GM21360 (cell line): Measurements from ENCODE around the gene DNAH2.

Source experiments
- ATAC-seq: cut with Tn5 transposase; IDR thresholded peaks from one replicate; pipeline ENCODE4 v1.9.1; 2021; ENCODE audit warnings: mild to moderate bottlenecking, moderate library complexity; ENCODE audit not compliant: unreplicated experiment

Gene DNAH2

DNA sequence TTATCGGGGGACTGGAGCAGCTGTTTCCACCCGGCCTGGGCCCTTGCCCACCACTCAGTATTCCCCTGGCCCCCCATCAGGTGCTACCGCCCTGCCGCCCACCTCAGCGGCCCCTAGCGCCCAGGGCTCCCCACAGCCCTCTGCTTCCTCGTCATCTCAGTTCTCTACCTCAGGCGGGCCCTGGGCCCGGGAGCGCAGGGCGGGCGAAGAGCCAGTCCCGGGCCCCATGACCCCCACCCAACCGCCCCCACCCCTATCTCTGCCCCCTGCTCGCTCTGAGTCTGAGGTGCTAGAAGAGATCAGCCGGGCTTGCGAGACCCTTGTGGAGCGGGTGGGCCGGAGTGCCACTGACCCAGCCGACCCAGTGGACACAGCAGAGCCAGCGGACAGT, 131.2 kb downstream of the DNAH2 start:
- ATAC-seq = no peak

DNA sequence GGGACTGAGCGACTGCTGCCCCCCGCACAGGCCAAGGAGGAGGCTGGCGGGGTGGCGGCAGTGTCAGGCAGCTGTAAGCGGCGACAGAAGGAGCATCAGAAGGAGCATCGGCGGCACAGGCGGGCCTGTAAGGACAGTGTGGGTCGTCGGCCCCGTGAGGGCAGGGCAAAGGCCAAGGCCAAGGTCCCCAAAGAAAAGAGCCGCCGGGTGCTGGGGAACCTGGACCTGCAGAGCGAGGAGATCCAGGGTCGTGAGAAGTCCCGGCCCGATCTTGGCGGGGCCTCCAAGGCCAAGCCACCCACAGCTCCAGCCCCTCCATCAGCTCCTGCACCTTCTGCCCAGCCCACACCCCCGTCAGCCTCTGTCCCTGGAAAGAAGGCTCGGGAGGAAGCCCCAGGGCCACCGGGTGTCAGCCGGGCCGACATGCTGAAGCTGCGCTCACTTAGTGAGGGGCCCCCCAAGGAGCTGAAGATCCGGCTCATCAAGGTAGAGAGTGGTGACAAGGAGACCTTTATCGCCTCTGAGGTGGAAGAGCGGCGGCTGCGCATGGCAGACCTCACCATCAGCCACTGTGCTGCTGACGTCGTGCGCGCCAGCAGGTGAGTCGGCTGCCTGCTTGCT, 131.7 kb downstream of the DNAH2 start:
- no peak for ATAC-seq

- ATAC-seq = no peak
Observed at GRCh38 chr17:7849751-7850504, 132.4 kb downstream of the DNAH2 start.

- no peak for ATAC-seq
Observed at GRCh38 chr17:7850701-7851437, 133.3 kb downstream of the DNAH2 start.

- ATAC-seq = peak; percentile 54
Observed at GRCh38 chr17:7851438-7852261, 134.1 kb downstream of the DNAH2 start.

DNA sequence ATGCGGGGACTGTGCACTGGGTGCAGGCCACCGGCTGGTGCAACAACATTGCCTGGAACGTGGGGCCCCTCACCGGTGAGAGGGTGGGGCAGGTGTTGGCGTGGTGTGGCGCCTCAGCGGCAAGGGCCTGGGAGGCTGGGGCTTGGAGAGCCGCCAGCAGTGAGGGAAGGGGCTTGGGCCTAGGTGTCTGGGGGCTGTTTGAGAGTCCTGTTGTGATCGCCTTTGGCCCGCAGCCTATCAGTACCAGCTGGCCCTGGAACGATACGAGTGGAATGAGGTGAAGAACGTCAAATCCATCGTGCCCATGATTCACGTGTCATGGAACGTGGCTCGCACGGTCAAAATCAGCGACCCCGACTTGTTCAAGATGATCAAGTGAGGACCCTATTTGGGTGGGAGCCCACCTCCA, 134.7 kb downstream of the DNAH2 start:
- ATAC-seq = no peak

DNA sequence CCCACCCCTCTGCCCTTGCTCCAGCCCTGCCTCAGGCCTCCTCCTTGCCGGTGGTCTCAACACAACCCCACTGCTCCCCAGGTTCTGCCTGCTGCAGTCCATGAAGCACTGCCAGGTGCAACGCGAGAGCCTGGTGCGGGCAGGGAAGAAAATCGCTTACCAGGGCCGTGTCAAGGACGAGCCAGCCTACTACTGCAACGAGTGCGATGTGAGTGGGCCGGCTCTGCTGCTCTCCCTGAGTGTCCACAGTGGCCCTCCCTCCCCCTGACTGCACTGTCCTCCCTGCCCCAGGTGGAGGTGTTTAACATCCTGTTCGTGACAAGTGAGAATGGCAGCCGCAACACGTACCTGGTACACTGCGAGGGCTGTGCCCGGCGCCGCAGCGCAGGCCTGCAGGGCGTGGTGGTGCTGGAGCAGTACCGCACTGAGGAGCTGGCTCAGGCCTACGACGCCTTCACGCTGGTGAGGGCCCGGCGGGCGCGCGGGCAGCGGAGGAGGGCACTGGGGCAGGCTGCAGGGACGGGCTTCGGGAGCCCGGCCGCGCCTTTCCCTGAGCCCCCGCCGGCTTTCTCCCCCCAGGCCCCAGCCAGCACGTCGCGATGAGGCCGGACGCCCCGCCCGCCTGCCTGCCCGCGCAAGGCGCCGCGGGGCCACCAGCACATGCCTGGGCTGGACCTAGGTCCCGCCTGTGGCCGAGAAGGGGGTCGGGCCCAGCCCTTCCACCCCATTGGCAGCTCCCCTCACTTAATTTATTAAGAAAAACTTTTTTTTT, 135.6 kb downstream of the DNAH2 start:
- no peak for ATAC-seq

- no peak for ATAC-seq
Observed at GRCh38 chr17:7853691-7854038, 136.1 kb downstream of the DNAH2 start.

DNA sequence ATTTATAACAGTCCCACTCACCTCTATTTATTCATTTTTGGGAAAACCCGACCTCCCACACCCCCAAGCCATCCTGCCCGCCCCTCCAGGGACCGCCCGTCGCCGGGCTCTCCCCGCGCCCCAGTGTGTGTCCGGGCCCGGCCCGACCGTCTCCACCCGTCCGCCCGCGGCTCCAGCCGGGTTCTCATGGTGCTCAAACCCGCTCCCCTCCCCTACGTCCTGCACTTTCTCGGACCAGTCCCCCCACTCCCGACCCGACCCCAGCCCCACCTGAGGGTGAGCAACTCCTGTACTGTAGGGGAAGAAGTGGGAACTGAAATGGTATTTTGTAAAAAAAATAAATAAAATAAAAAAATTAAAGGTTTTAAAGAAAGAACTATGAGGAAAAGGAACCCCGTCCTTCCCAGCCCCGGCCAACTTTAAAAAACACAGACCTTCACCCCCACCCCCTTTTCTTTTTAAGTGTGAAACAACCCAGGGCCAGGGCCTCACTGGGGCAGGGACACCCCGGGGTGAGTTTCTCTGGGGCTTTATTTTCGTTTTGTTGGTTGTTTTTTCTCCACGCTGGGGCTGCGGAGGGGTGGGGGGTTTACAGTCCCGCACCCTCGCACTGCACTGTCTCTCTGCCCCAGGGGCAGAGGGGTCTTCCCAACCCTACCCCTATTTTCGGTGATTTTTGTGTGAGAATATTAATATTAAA, 136.7 kb downstream of the DNAH2 start:
- no peak for ATAC-seq

- no peak for ATAC-seq
Observed at GRCh38 chr17:7854851-7855659, 137.5 kb downstream of the DNAH2 start, which contains the start of gene TMEM88. Gene TMEM88, plus strand, starts transcription at chr17:7855066. Its CDS starts 9 bp downstream, at chr17:7855075.

GRCh38 chr17:7855660-7856010, 138.1 kb downstream of the DNAH2 start:
- ATAC-seq = no peak

GRCh38 chr17:7856011-7856810, 138.7 kb downstream of the DNAH2 start:
- ATAC-seq = no peak

- peak; percentile 64 for ATAC-seq
Observed at GRCh38 chr17:7856811-7857712, 139.5 kb downstream of the DNAH2 start, which contains the start of gene NAA38. Gene NAA38, minus strand, starts transcription at chr17:7857559. Its CDS starts 96 bp downstream, at chr17:7857463.

DNA sequence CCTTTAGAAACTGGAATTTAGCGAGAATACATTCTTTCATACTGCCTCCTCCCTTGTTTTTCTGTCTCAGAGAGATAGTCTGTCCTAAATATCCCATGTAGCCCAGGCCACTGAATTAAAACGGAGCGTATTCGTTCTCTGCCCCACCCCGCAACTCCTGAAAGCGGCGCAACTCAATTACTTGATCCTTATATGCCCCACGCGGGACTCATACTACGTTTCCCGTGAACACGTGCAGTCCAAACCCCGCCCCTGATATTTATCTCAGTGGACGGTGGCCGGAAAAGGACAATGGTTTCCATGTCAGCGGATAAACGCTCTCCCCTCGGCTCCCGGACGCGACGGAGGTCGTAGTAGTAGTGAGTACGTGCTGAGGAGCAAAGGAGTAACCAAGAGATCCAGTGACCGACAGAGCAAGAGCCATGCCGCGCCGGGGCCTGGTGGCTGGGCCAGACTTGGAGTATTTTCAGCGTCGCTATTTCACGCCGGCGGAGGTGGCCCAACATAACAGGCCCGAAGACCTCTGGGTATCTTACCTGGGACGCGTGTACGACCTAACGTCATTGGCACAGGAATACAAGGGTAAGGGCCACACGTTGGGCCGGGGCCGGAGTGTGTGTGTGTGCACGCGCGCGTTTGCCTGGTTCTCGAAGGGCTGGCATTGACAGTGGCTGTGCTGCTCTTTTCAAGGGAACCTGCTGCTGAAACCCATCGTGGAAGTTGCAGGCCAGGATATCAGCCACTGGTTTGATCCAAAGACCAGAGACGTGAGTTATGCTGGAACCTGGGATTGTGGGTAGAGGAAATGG, 140.4 kb downstream of the DNAH2 start, which contains the start of gene CYB5D1:
Gene CYB5D1, plus strand, starts transcription at position 291 of the 809 bp plus-strand sequence. Its CDS starts 132 bp downstream, at position 423.
- ATAC-seq = peak; percentile 29

GRCh38 chr17:7858522-7858810, 140.9 kb downstream of the DNAH2 start:
- no peak for ATAC-seq

- ATAC-seq = no peak
Observed at GRCh38 chr17:7859028-7859427, 141.5 kb downstream of the DNAH2 start.
